ENCODE data around the gene RNF115.

DNA sequence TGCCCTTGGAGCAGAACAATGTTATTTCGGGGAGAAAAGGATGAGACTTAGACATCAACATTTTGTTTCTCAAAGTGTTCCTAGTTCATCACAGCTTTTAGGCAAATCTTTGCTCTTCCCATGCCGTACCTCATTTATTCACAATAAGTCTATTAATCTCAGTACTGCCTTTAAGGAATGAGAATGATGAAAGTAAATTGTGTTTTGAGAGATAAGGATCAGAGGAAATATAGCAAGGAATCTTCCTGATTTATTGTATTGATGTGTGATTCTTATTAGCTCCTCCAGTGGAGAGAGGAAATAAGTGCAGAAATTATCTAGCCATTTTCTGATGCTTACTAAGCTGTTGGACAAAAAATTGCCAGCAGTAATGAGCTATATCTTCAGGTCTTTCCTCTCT, 2.1 kb upstream of the RNF115 start:
- TF ChIP-seq, protein P1, sequence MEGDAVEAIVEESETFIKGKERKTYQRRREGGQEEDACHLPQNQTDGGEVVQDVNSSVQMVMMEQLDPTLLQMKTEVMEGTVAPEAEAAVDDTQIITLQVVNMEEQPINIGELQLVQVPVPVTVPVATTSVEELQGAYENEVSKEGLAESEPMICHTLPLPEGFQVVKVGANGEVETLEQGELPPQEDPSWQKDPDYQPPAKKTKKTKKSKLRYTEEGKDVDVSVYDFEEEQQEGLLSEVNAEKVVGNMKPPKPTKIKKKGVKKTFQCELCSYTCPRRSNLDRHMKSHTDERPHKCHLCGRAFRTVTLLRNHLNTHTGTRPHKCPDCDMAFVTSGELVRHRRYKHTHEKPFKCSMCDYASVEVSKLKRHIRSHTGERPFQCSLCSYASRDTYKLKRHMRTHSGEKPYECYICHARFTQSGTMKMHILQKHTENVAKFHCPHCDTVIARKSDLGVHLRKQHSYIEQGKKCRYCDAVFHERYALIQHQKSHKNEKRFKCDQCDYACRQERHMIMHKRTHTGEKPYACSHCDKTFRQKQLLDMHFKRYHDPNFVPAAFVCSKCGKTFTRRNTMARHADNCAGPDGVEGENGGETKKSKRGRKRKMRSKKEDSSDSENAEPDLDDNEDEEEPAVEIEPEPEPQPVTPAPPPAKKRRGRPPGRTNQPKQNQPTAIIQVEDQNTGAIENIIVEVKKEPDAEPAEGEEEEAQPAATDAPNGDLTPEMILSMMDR (IDR thresholded peaks at IDR 0.05; ENCODE audit: low read depth, low read length, missing input control) = no peak
- TF ChIP-seq, protein P2, sequence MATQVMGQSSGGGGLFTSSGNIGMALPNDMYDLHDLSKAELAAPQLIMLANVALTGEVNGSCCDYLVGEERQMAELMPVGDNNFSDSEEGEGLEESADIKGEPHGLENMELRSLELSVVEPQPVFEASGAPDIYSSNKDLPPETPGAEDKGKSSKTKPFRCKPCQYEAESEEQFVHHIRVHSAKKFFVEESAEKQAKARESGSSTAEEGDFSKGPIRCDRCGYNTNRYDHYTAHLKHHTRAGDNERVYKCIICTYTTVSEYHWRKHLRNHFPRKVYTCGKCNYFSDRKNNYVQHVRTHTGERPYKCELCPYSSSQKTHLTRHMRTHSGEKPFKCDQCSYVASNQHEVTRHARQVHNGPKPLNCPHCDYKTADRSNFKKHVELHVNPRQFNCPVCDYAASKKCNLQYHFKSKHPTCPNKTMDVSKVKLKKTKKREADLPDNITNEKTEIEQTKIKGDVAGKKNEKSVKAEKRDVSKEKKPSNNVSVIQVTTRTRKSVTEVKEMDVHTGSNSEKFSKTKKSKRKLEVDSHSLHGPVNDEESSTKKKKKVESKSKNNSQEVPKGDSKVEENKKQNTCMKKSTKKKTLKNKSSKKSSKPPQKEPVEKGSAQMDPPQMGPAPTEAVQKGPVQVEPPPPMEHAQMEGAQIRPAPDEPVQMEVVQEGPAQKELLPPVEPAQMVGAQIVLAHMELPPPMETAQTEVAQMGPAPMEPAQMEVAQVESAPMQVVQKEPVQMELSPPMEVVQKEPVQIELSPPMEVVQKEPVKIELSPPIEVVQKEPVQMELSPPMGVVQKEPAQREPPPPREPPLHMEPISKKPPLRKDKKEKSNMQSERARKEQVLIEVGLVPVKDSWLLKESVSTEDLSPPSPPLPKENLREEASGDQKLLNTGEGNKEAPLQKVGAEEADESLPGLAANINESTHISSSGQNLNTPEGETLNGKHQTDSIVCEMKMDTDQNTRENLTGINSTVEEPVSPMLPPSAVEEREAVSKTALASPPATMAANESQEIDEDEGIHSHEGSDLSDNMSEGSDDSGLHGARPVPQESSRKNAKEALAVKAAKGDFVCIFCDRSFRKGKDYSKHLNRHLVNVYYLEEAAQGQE (IDR thresholded peaks at IDR 0.05) = no peak
- TF ChIP-seq FOXA1 (IDR thresholded peaks at IDR 0.05) (no peak), EGR1 (IDR thresholded peaks at IDR 0.05; ENCODE audit: low read depth in 2 of 2) (no peak), GABPA (IDR thresholded peaks at IDR 0.05 in 1 of 2, conservative IDR thresholded peaks at IDR 0.05 in 1 of 2) (no peak), SP1 (IDR thresholded peaks at IDR 0.05) (no peak), RAD21 (IDR thresholded peaks at IDR 0.05) (no peak)
- TF ChIP-seq, protein P3, sequence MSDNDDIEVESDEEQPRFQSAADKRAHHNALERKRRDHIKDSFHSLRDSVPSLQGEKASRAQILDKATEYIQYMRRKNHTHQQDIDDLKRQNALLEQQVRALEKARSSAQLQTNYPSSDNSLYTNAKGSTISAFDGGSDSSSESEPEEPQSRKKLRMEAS (IDR thresholded peaks at IDR 0.05) = no peak
